GM15510 (cell line): ENCODE measurements around the gene CADPS2.

ENCODE experiments used
- POLR2A ChIP-seq: IDR thresholded peaks from 3 replicates; pipeline ENCODE4 v1.6.1; 2011; ENCODE audit warnings: borderline replicate concordance; ENCODE audit not compliant: insufficient read length; ENCODE audit errors: extremely low read depth

Gene CADPS2

DNA sequence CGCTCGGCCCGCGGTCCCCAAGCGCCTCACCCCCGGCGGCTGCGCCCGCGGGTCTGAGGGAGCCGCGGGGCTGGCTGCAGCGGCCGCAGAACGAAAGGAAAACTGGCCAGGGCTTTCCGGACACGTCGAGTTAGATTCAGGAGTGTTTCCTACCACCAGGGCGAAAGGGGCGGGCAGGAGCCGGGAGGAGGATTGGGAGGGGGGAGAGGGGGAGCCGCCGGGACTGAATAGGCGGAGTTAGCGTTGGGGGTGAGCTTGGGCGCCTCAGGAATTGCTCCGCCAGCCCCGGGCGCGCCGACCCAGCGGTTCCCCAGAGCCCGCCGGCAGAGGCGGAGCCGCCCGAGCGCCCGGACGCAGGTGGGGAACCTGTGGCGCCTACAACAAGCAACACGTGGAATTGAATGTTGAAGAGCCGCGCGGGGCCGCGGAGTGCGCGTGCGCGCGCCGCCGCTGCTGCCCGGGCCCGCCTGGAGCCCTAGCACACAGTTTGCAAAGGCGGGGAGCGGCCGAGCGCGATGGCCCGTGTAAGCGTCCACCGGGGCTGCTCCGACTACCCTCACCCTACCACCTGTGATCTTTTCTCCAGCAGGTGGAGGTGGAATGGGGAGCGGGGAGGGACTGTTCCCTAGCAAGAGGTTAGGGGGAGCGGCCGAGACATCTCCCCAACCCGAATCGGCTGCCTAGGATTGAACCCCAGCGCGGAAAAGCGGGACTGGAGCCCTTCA is at the start of gene CADPS2:
Gene CADPS2, minus strand, starts transcription at position 104 of the 725 bp plus-strand sequence. CDS start 123 bp downstream, outside the sequence.
- TF ChIP-seq POLR2A = no peak

DNA sequence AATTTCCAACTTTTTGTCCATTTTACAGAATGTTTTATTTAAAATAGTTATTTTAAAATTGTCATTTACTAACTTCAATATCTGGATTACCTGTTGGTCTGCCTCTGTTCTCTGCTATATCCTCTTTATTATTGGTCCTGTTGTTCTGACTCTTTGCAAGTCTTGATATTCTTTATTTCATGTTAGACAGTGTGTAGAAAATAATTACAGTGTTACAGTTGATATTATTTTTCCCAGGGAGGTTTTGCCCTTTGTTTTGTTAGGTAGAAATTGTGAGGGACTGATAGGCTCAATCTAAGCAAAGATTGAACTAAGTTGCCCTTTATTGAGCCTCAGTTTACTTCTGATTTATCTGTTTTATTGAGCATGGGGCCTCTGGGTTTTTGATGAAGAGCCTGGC is 49.4 kb upstream of the CADPS2 start:
- TF ChIP-seq POLR2A = no peak

DNA sequence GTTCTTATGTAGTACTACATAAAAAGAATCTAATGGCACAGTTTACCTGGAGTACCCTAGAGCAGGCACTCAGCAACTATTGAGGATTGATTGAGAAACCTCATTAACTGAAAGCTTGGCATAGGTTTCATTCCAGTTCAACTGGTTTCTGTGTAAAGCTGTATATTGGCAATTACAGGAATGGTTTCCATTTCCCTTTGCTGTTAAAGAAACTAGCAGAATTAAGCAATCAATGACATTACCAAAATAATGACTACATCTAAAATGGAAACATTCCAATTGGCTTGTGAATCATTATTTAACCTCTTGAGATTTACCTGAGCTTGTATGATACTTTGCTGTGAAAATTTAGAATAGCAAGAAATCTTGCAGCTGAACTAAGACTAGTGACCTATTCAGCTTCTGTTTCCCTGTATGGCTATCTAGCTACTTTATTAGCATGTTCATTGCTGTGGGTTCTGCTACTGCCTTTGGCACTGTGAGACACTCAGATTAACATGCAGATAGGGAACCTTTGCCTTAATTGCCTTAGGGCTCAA is 33.5 kb upstream of the CADPS2 start:
- no peak for TF ChIP-seq POLR2A

DNA sequence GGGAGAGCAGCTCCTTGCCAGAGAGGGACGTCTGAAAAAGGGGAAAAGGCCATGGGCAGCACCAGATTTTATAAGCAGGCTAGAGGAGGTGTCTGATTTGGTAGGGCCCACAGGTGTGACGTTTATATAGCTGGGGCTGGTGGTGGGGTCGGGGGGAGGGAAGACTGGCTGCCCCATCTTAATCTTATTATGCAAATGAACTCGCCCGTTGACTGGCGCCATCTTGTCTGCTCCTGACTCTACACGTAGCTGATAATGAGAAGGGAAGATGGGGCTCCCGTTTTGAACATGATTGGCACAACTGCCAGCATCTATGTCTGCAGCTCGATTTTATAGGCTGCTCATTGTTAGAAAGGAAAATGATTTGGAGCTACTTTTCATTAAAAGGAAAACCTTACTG is 28.6 kb upstream of the CADPS2 start:
- TF ChIP-seq POLR2A = no peak

DNA sequence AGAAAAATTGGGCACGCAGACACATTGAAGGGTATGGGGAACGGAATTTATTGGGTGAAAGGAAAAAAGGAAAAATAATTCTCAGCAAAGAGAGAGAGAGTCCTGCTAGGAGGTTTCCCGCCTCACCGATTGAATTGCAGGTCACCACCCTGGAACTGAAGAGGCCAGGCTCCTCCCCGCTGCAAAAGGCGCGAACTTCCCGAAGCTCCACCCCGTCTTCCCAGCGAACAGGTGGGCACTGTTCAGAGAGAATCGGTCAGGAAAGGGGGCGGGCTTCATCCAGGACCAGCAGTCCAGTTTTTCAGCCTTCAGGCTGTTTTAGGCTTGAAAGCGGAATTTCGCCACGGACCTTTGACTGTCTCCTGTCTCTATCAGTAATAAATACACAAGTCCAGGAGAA is 27.3 kb upstream of the CADPS2 start:
- no peak for TF ChIP-seq POLR2A

DNA sequence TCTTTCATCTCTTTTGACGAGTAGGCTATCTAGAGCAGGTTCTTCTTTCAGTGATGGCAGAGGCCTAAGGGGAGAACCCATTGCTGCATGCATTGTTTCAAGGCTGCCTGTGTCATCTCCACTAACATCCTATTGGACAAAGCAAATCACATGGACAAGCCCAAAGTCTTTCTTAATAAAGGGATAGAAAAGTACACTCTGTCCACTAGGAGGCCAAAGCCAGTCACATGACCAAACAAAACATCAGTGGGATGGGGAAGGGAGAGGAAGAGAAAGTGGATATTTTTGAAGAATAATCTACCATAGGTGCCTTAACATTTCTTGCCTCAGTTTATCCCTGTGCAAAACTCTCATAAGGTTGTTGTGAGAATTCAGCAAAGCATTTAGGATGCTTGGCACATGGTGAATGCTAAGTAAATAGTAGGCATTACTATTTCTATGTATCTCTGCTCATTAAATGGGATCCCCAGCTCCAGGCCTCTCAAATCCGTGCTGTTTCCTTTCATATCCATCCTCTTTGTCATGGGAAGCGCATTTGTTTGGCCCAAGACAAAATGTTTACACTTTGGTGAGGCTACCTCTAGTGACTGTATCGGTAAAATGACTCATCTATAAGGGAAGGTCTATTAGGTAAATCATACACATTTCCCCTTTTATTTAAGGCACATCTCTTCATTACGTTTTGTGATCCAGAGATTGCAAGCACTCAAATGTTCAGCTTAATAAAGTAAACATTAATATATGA is 16.7 kb upstream of the CADPS2 start:
- TF ChIP-seq POLR2A = no peak

DNA sequence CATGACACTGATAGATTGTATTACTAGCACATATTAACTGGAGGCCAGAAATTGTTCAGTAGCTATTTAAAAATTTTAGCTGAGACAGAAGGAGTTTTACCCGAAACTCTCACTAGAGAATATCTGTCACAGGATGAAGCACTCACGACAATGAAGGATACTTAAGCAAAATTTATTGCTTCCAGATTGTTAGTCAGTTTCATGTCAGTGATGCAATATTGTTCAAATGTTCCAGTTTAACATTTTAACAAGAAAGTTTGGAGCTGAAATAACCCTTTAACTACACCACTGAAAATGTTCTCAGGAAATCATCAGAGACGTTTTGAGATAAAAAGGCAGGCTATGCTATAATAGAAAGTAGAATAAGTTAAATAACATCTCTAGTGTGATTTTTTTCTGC is 15.0 kb upstream of the CADPS2 start:
- no peak for TF ChIP-seq POLR2A

DNA sequence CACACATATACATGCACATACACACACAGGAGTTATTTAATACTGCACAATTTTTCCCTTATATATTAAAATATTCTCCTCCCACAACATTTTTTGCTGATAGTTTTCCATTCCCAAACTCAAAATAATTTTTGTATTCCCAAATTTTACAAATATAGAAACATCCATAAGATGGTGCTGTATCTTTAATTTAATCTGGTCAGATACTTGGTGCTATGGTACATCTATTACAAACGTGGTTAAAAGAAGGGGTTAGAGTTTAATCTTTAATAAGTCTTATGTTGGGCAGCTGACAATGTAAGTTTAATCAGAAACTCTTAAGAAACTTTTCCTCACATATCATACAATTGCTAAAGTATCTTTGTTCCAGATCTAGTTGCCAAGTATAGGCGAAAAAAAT is 10.2 kb upstream of the CADPS2 start:
- no peak for TF ChIP-seq POLR2A

DNA sequence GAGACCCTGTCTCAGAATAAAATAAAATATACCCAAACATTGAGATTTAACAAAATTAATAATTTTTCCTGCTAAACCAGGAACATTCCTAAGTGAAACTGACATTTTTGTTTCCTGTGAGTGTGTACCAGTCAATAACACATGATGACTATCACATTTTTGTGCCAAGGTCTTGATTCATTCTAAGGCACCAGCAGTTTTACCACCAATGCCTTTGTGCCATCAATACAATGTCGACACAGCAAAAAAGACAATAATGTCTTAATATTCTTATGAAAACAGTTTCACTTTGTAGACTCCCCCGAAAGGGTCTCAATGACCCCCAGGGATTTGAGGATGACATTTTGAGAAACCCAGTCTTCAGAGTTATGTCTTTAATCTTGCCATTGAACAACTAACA is 7.2 kb upstream of the CADPS2 start:
- TF ChIP-seq POLR2A = no peak

DNA sequence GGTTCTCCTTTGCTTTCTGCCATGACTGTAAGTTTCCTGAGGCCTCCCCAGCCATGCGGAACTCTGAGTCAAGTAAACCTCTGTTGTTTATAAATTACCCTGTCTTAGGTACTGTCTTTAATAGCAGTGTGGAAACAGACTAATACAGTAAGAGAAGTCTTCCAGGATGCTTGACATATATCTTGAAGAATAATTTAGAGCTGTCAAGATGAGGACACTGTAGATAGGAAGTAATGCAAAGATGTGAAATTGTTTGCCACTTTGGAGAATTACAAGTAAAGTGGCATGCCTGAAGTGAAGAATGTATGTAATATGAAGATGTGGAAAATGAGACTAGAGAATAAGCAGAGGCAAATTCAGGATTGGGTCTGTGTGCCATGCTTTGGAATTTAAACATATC is 2.9 kb upstream of the CADPS2 start:
- no peak for TF ChIP-seq POLR2A

DNA sequence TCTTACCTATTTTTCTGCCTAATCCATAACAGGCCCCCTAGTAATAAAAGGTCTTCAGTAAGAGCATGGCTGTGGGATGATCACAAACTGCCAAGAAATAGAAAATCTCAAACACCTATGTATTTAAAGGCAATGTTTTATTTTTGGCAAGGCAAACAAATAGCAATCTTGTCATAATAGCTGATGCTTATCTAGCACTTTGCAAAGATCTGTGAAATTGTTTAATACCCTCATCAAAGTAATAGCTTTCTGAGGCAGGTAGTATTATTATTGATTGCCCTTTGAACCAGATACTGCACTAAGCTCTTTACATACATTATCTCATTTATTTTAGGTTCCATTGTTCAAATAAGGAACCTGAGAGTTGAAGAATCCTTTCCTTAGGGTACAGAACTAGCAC is 1.6 kb upstream of the CADPS2 start:
- no peak for TF ChIP-seq POLR2A

DNA sequence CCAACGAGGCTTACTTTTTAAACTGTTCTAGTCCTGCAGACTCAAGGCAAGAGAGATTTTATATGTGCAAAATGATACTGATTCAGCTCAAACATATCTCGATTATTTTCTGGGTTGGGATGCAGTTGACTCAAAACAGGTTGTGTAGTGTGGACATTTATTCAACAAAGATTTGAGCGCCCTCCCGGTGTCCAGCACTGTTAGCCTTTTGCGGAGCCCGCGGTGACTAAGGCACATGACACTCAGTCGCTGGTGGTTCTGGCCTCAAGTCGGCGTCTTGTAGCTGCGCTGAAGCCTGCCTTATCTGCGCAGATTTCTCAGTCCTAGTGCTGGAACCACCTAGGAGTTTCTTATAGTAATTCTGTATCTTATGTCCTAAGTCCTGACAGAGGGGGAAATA is 938 bp upstream of the CADPS2 start:
- no peak for TF ChIP-seq POLR2A

DNA sequence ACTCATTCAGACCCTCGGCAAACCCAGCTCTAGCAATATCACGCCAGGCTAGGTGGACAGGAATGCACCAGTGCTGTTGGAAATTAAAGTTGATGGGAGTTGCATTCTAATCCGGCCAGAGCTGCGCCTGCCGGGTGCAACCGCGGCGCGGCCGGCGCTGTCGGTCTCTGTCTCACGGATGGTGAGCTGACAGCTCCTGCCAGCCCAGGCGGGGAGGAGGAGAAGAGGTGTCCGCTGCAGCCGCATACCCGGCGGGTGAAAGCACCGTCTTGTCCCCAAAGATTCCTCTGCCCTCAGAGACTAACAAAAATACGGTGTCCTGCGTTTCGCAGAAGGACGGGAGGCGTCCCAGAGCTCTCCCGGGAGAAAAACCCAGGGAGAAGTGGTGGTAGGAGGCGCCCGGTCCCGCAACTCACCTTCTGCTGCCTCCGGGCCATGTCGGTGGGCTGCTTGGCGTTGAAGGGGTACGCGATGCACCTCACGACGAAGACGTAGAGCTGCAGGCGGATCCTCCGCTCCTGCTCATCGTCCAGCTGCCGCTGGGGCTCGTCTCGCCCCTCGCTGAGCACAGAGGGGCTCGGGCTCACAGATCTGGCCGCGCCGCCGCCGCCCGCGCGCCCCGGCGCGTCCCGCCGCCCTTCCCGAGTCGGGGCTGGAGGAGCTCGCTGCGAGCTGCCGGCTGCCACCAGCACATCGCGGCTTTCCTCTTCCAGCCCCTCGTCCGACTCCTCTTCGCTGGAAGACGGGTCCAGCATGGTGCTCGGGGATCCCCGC is 490 bp downstream of the CADPS2 start:
- no peak for TF ChIP-seq POLR2A

DNA sequence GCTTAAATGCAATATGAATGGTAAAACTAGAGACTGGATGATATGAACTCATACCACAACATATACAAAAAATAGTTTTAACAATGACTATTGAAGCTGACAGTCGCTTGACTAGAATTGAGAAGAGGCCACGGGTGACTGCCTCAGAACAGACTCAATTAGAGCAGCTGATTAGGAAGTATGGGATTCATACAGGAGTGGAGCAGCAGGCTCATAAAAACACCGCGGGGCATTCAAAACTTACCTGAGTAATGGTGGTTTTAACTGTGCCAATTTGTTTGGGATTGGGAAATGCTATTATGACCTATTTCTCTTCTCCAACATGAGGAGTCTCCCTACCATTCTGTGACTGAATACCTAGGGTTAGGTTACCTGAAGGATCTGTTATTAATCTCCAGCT is 2.1 kb downstream of the CADPS2 start:
- TF ChIP-seq POLR2A = no peak

DNA sequence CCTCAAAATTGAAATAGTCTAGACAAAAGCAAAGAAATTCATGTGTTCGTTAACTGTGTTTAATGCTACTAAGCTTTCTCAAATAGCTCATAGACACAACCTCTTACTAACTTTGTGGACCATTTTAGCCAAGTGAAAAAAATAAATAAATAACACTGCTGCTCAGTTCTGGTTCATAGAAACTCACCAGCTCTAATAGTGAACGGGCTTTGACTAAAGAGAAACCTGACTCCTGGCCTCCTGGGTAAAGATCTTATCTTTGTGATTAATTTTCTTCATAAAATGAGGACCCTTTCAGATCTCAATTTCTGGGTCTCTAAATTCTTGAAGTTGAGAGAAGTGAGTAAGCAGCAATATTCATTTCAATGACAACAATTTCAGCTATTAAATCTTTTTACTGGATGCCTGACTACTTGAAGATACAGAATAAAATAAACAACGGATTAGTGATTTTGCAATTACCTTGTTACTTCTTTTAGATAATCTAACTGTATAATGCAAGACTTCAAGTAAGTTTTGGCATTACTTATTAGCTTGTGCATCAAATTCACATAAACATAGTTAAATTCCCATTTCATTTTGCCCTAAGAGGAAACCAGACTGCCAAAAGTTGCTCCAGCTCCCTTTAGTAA is 3.1 kb downstream of the CADPS2 start:
- TF ChIP-seq POLR2A = no peak
